ENCODE data around the gene KCTD14.

Gene KCTD14

GRCh38 chr11:78039919-78040671 lies 17.0 kb upstream of the KCTD14 start:
- peak; percentile 70 for DNase-seq (ENCODE audit: low spot score)
- TF ChIP-seq, protein P1, sequence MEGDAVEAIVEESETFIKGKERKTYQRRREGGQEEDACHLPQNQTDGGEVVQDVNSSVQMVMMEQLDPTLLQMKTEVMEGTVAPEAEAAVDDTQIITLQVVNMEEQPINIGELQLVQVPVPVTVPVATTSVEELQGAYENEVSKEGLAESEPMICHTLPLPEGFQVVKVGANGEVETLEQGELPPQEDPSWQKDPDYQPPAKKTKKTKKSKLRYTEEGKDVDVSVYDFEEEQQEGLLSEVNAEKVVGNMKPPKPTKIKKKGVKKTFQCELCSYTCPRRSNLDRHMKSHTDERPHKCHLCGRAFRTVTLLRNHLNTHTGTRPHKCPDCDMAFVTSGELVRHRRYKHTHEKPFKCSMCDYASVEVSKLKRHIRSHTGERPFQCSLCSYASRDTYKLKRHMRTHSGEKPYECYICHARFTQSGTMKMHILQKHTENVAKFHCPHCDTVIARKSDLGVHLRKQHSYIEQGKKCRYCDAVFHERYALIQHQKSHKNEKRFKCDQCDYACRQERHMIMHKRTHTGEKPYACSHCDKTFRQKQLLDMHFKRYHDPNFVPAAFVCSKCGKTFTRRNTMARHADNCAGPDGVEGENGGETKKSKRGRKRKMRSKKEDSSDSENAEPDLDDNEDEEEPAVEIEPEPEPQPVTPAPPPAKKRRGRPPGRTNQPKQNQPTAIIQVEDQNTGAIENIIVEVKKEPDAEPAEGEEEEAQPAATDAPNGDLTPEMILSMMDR (IDR thresholded peaks at IDR 0.05; ENCODE audit: borderline replicate concordance, control extremely low read depth, extremely low read depth, insufficient read depth, missing control alignments) = no peak
- in situ Hi-C loops (cut with MboI; ENCODE audit: low sequenced_read_pairs, unreplicated experiment) = no loop called here

DNA sequence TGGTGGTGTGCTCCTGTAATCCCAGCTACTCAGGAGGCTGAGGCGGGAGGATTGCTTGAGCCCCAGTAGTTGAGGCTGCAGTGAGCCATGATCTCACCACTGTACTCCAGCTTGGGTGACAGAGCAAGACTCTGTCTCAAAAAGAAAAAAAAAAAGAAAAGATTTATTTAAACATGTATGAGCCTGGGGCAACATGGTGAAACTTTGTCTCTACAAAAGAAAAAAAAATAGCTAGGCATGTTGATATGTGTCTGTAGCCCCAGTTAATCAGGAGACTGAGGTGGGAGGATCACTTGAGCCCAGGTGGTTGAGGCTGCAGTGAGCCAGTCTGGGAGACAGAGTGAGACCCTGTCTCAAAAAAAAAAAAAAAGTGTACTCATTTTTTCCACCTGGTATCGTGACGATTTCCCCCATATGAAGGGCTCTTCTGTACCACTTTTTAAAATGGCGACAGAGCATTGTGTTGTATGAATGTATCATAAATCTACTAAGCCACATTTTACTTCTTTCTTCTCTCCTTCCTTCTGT lies 16.4 kb upstream of the KCTD14 start:
- TF ChIP-seq, protein P1 (IDR thresholded peaks at IDR 0.05; ENCODE audit: borderline replicate concordance, control extremely low read depth, extremely low read depth, insufficient read depth, missing control alignments) = no peak
- DNase-seq (ENCODE audit: low spot score) = no peak
- in situ Hi-C loops (cut with MboI; ENCODE audit: low sequenced_read_pairs, unreplicated experiment) = no loop called here

DNA sequence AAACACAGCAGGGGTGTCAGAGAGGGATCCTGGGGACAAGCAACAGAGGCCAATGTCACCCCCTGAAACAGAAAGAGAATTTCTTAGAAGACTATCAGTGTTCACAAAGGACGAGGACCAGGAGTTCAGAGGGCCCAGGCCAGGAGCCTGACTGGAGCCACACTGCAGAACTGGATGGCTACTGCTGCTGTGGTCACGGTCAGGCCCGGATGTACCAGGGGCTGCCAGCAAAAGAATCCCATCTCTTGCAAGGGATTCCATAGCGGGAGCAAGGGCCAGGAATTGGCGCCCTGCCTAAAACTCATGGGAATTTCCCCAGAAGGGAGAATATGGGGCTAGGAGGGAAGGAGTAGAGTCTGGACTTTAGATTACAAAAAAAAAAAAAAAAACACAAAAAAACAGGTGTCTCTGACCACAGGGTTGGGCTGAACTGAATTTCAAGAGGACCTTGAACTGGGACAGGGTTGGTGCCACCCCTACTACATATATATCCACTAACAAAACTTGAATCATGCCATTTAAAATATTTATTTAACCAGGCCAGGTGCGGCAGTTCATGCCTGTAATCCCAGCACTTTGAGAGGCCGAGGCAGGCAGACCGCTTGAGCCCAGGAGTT lies 15.7 kb upstream of the KCTD14 start:
- no peak for DNase-seq (ENCODE audit: low spot score)
- in situ Hi-C loops (cut with MboI; ENCODE audit: low sequenced_read_pairs, unreplicated experiment) = no loop called here
- TF ChIP-seq, protein P1 (IDR thresholded peaks at IDR 0.05; ENCODE audit: borderline replicate concordance, control extremely low read depth, extremely low read depth, insufficient read depth, missing control alignments) = no peak

DNA sequence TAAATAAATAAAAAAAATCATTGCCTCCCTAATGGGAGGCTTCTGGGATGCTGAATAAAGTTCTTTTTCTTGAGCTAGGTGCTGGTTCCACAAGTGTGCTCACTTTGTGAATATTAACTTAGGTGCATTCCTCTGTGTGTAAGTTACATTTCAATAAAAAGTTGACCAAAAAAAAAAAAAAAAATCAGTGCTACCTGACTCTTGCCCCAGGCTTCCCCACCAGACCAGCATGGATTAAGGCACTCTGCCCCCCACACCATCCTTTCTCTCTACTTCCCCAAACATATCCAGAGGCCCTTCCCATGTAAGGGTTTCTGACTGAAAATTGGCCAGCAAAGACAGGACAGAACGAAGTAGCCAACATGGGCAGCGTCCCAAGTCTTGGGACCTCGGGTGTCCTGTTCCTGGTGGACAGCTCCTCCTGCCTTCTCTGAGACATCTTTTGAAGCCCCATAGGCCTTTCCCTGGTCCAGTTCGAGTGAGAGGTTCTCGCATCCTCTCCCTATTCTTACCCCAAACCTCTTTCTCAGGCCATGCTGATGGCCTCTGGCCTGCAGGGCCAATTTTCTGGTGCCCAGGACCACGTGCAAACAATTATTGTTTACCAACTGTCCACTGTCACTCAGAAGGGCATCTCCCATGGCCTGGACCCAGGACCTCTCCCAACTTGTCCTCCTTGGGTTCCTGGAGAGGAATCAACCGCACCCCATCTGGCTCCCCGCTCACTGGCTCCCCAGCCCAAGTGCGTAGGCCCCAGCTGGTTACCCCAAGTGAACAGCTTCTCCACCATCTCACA lies 14.9 kb upstream of the KCTD14 start:
- in situ Hi-C loops (cut with MboI; ENCODE audit: low sequenced_read_pairs, unreplicated experiment) = no loop called here
- TF ChIP-seq, protein P1 (IDR thresholded peaks at IDR 0.05; ENCODE audit: borderline replicate concordance, control extremely low read depth, extremely low read depth, insufficient read depth, missing control alignments) = no peak
- no peak for DNase-seq (ENCODE audit: low spot score)

DNA sequence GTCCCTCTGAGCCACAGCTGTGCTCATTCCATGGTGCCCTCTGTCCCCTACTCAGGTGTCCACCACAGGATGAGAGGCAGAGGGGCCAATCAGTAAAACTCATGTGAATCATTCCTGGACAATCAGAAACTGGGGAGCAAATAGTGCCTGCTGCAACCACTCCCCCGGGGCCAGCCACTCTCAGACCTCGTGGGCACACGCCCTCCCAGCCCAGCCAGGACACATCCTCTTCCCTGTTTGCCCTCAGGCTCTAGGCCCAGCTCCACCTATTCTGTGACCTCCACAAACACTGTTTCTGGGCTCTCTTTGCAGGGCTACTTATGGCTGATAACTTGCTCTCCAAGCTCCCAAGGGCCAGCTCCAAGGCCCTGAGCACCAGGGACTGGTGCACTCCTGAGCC lies 14.0 kb upstream of the KCTD14 start:
- DNase-seq (ENCODE audit: low spot score) = no peak
- TF ChIP-seq, protein P1 (IDR thresholded peaks at IDR 0.05; ENCODE audit: borderline replicate concordance, control extremely low read depth, extremely low read depth, insufficient read depth, missing control alignments) = no peak
- in situ Hi-C loops (cut with MboI; ENCODE audit: low sequenced_read_pairs, unreplicated experiment) = no loop called here

DNA sequence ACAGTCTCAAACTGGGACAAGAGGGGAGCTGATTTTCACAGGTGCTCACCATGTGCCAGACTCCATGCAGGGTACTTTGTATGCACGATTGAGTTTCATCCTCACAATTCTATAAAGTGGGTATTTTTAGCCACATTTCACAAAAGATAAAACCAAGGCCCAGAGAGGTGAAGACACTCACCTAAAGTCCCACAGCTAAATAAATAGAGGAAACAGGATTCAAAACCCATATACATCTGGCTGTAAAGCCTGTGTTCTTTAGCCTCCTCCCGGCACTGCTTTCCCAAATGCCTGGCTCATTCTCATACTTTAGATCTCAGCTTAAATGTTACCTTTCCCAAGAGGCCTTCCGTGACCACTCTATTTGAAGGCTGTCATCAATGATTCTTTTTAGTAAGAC lies 13.2 kb upstream of the KCTD14 start:
- TF ChIP-seq, protein P1 (IDR thresholded peaks at IDR 0.05; ENCODE audit: borderline replicate concordance, control extremely low read depth, extremely low read depth, insufficient read depth, missing control alignments) = no peak
- DNase-seq (ENCODE audit: low spot score) = no peak
- in situ Hi-C loops (cut with MboI; ENCODE audit: low sequenced_read_pairs, unreplicated experiment) = no loop called here
